HepG2 (cell line): ENCODE measurements around the gene SUPT6H. TPM values are rescaled to one million over a fixed set of nuclear protein-coding genes. Genes with fewer than 3 reads are reported as not detected.

ENCODE experiments used
- GPBP1L1 ChIP-seq: sonication (generic); formaldehyde crosslinking; IDR thresholded peaks from 2 replicates; pipeline ENCODE4 v1.5.0; 2020; ENCODE audit warnings: mild to moderate bottlenecking, missing genetic modification reagents
- GTF2F1 ChIP-seq: fragments of 150-350 bp; IDR thresholded peaks from 2 replicates; pipeline ENCODE4 v1.6.1; 2014; ENCODE audit warnings: low read length
- MAX ChIP-seq: IDR thresholded peaks from 2 replicates; pipeline ENCODE4 v1.6.1; 2012; ENCODE audit warnings: inconsistent platforms
- SAP130 ChIP-seq: IDR thresholded peaks from 2 replicates; pipeline ENCODE4 v1.6.1; 2016; ENCODE audit warnings: low read depth
- TBX2 ChIP-seq: sonication (generic); formaldehyde crosslinking; IDR thresholded peaks from 2 replicates; pipeline ENCODE4 v1.5.0; 2020; ENCODE audit warnings: missing genetic modification reagents, mild to moderate bottlenecking, borderline replicate concordance
- UBTF ChIP-seq: sonication (generic); formaldehyde crosslinking; IDR thresholded peaks from 2 replicates; pipeline ENCODE4 v1.4.0; 2020; ENCODE audit warnings: mild to moderate bottlenecking, missing genetic modification reagents
- ZBTB25 ChIP-seq: IDR thresholded peaks from 2 replicates; pipeline ENCODE4 v1.6.1; 2018; ENCODE audit warnings: missing genetic modification reagents
- ZBTB33 ChIP-seq: sonication (generic); formaldehyde crosslinking; IDR thresholded peaks from 2 replicates; pipeline ENCODE4 v1.4.0; 2020; ENCODE audit warnings: missing genetic modification reagents
- ZBTB7A ChIP-seq: sonication (generic); formaldehyde crosslinking; IDR thresholded peaks from 2 replicates; pipeline ENCODE4 v1.8.0; 2022; ENCODE audit warnings: mild to moderate bottlenecking, missing genetic modification reagents
- ZNF230 ChIP-seq: sonication (generic); formaldehyde crosslinking; IDR thresholded peaks from 2 replicates; pipeline ENCODE4 v1.4.0; 2020; ENCODE audit warnings: mild to moderate bottlenecking, missing genetic modification reagents
- ZNF609 ChIP-seq: sonication (generic); formaldehyde crosslinking; IDR thresholded peaks from 2 replicates; pipeline ENCODE4 v1.4.0; 2020; ENCODE audit warnings: mild to moderate bottlenecking, missing genetic modification reagents, borderline replicate concordance
- ZNF691 ChIP-seq: sonication (generic); formaldehyde crosslinking; IDR thresholded peaks from 2 replicates; pipeline ENCODE4 v1.4.0; 2020; ENCODE audit warnings: missing genetic modification reagents, low read depth, mild to moderate bottlenecking, borderline replicate concordance
- polyA plus RNA-seq, 8 experiments: library from polyadenylated mRNA; depleted of rRNA in 3 of 8; stranded (reverse) in 7 of 8; unstranded in 1 of 8; fragments of >200 nt; fragmentation: Illumina TruSeq in 4 of 8; extraction: Trizol in 4 of 8; gene quantifications; 2 replicates each; pipeline versions ENCODE4 v1.2.1 to v1.2.3, GENCODE V29; 2011 to 2016; ENCODE audit warnings: low read depth in 4 of 8, missing spikeins in 1 of 8, mixed read lengths in 1 of 8; ENCODE audit not compliant: insufficient read depth in 1 of 8
- total RNA-seq, 5 experiments: library from RNA; depleted of rRNA; stranded (reverse); fragments of >200 nt; fragmentation: Illumina TruSeq; extraction: Trizol; gene quantifications; 2 replicates each; pipeline ENCODE4 v1.2.3, GENCODE V29; 2016; ENCODE audit warnings: low read depth in 1 of 5

Gene SUPT6H
- total and polyA plus RNA-seq, 2 of the 13 experiments (the other 11 are each of a cell fraction or from before 2014, with no cell fraction given): 32.7 to 39.9 TPM

- peak; percentile 75 for TF ChIP-seq TBX2
- TF ChIP-seq GPBP1L1: no peak
- TF ChIP-seq ZNF230 (CRISPR knock-in tag): peak; percentile 90; the same call in 1 of the 2 replicates
- TF ChIP-seq ZNF691 (CRISPR knock-in tag): peak; percentile 85
- TF ChIP-seq MAX: peak; percentile 67
- 0 out of 2 replicates have a peak, but pooled peaks have one; percentile 39 for TF ChIP-seq GTF2F1
- TF ChIP-seq ZBTB7A: 0 out of 2 replicates have a peak, but pooled peaks have one; percentile 28
- no peak for TF ChIP-seq ZBTB33 (CRISPR knock-in tag)
- TF ChIP-seq SAP130: peak; percentile 96
- TF ChIP-seq ZNF609 (CRISPR knock-in tag): peak; percentile 43; the same call in 1 of the 2 replicates
- TF ChIP-seq UBTF (CRISPR knock-in tag): peak; percentile 77
- TF ChIP-seq ZBTB25 (CRISPR knock-in tag): peak; percentile 74; the same call in 1 of the 2 replicates
Observed at GRCh38 chr17:28661635-28662526, at the start of gene SUPT6H, which contains the start of gene SDF2 (continued).
